ENCODE results near the gene NIT1. TPM values are rescaled to one million over a fixed set of nuclear protein-coding genes. Genes with fewer than 3 reads are reported as not detected.
A peak's percentile ranks its signal among the peaks of the same experiment; 100 is the strongest.

The NIT1 gene
- total and polyA plus RNA-seq, 2 of the 8 experiments (the other 6 are each of a cell fraction or from before 2014, with no cell fraction given) = 33.0 to 40.4 TPM

GRCh38 chr1:161080441-161081405 lies 37.2 kb upstream of the NIT1 start:
- no peak overlapping the region for H4K91ac ChIP-seq (replicated peaks; ENCODE audit: insufficient read length, low read length)
- H2BK15ac ChIP-seq (ENCODE audit: low read length) = peak overlapping the region; percentile 12; the same call in 1 of the 2 replicates
- H2BK20ac ChIP-seq (ENCODE audit: low read length) = no peak overlapping the region
- H3K4me1 ChIP-seq (replicated peaks in 1 of 4; ENCODE audit: control insufficient read depth in 3 of 4, insufficient read depth in 4 of 4, low read length in 3 of 4) = peaks cover 0 to 6% (median 0%) of the 10 kb centered on the region in 4 experiments; a peak in 4 of 7 replicates
- CTCF ChIA-PET (ENCODE audit: partially characterized antibody) = interaction anchor here (1.3 to 17.8 kb wide), 4 partner anchors 8 to 82 kb away, joined by 4 to 282 read pairs (median 80); partner anchors contain the start of genes ARHGAP30 and KLHDC9
- no peak overlapping the region for H3K56ac ChIP-seq (replicated peaks; ENCODE audit: insufficient read length, low read depth, low read length)
- H3K23me2 ChIP-seq (ENCODE audit: low read depth, low read length) = no peaks in the 10 kb centered on the region
- H3K4ac ChIP-seq (replicated peaks; ENCODE audit: insufficient read length, low read depth, low read length) = no peak overlapping the region
- H3K79me1 ChIP-seq (ENCODE audit: low read depth, low read length) = no peaks in the 10 kb centered on the region
- H4K8ac ChIP-seq (ENCODE audit: extremely low read depth, insufficient read depth, low read length) = no peak overlapping the region; the same call in 1 of the 2 replicates
- H3K4me2 ChIP-seq (ENCODE audit: insufficient read depth in 1 of 2, low read depth in 2 of 2, low read length in 2 of 2) = no peak overlapping the region
- no peak for DNase-seq (ENCODE audit: low read depth in 1 of 2, low spot score in 2 of 2)
- no peak overlapping the region for H2BK12ac ChIP-seq (ENCODE audit: low read depth, low read length)
- no peak overlapping the region for H2BK120ac ChIP-seq (replicated peaks; ENCODE audit: low read depth, low read length)
- H2AK5ac ChIP-seq (ENCODE audit: low read depth, low read length) = no peak overlapping the region
- no peak overlapping the region for H3K23ac ChIP-seq (ENCODE audit: insufficient read length)
- H2BK5ac ChIP-seq (ENCODE audit: low read depth, low read length) = no peak overlapping the region
- H3K27ac ChIP-seq (ENCODE audit: low read depth, low read length) = no peak overlapping the region
- no peak for FAIRE-seq
- no peak overlapping the region for H3K18ac ChIP-seq (ENCODE audit: extremely low read depth, low read length)
- H4K20me1 ChIP-seq (replicated peaks in 1 of 2; ENCODE audit: control insufficient read depth in 1 of 2, insufficient read depth in 2 of 2, low read length in 2 of 2) = no peaks in the 10 kb centered on the region
- H3K27me3 ChIP-seq (replicated peaks in 1 of 4; ENCODE audit: control insufficient read depth in 3 of 4, extremely low read depth in 1 of 4, insufficient read depth in 3 of 4, low read length in 3 of 4) = no peaks in the 10 kb centered on the region
- H4K5ac ChIP-seq (ENCODE audit: insufficient read length, low read depth, low read length) = no peak overlapping the region
- H3K36me3 ChIP-seq (ENCODE audit: control insufficient read depth in 2 of 4, insufficient read depth in 4 of 4, low read length in 3 of 4) = no peaks in the 10 kb centered on the region
- no peaks in the 10 kb centered on the region for H3K79me2 ChIP-seq (ENCODE audit: control insufficient read depth in 1 of 2, insufficient read depth in 2 of 2, low read length in 2 of 2)
- H2AFZ ChIP-seq (ENCODE audit: low read length) = no peak overlapping the region
- no peak overlapping the region for H3K4me3 ChIP-seq (ENCODE audit: extremely low read depth in 1 of 4, insufficient read depth in 2 of 4, low read depth in 3 of 4, low read length in 4 of 4)
- no peak overlapping the region for H3K9ac ChIP-seq (replicated peaks in 1 of 4; ENCODE audit: extremely low read depth in 1 of 4, low read depth in 3 of 4, low read length in 3 of 4)
- H3K14ac ChIP-seq (ENCODE audit: insufficient read length) = no peak overlapping the region
- POLR2A ChIA-PET (ENCODE audit: partially characterized antibody) = interaction anchor here (1.4 kb wide), 1 partner anchor 35 kb away, joined by 3 read pairs; the partner anchor contains the start of gene USF1
- 84% methylated on average over 5 of the region's 5 CpGs; no CpG with 5 or more reads in 1 of the 2 experiments for WGBS, 2 experiments (ENCODE audit: extremely low coverage in 1 of 2, insufficient coverage in 1 of 2, insufficient read length in 1 of 2, insufficient replicate concordance in 2 of 2, low coverage in 1 of 2, low lambda C conversion rate in 2 of 2, missing lambda C conversion rate in 1 of 2)
- no peaks in the 10 kb centered on the region for H3K9me3 ChIP-seq (ENCODE audit: insufficient read depth in 2 of 2, low read depth in 1 of 2, low read length in 1 of 2)
- TF ChIP-seq TAF7 (optimal IDR thresholded peaks at IDR 0.05; ENCODE audit: borderline replicate concordance, low read depth, low read length) (no peak), POLR2A (IDR thresholded peaks at IDR 0.05; ENCODE audit: control extremely low read depth in 1 of 2, low read depth in 2 of 2, low read length in 2 of 2) (no peak), HDAC6 (IDR thresholded peaks at IDR 0.05; ENCODE audit: low read depth, low read length) (no peak), SIRT6 (IDR thresholded peaks at IDR 0.05; ENCODE audit: low read length) (no peak), SUZ12 (IDR thresholded peaks at IDR 0.05; ENCODE audit: low read length) (no peak), POU5F1 (IDR thresholded peaks at IDR 0.05; ENCODE audit: low read depth, low read length) (no peak), KDM5A (IDR thresholded peaks at IDR 0.05; ENCODE audit: low read length) (no peak), RAD21 (IDR thresholded peaks at IDR 0.05 in 1 of 2, conservative IDR thresholded peaks at IDR 0.05 in 1 of 2; ENCODE audit: low read depth in 2 of 2, low read length in 2 of 2) (no peak), KDM1A (IDR thresholded peaks at IDR 0.05; ENCODE audit: borderline replicate concordance, low read length) (no peak), SAP30 (IDR thresholded peaks at IDR 0.05; ENCODE audit: insufficient read depth, insufficient replicate concordance, low read length) (no peak), JUN (IDR thresholded peaks at IDR 0.05; ENCODE audit: low read depth, low read length) (no peak), YY1 (IDR thresholded peaks at IDR 0.05; ENCODE audit: low read depth, low read length) (no peak)

All from H1 (cell line).